ENCODE data around the gene IWS1. TPM values are rescaled to one million over a fixed set of nuclear protein-coding genes. Genes with fewer than 3 reads are reported as not detected.
A peak's percentile ranks its signal among the peaks of the same experiment; 100 is the strongest.

Gene IWS1
- total RNA-seq, 4 donors from 2014 or later: 22.7 to 47.1 (median 33.2) TPM

GRCh38 chr2:127567351-127567854 is 41.1 kb upstream of the IWS1 start:
- TF ChIP-seq POLR2A (IDR thresholded peaks at IDR 0.05) (no peak), CTCF (IDR thresholded peaks at IDR 0.05) (no peak)
- intact Hi-C loops (cut with DNase I; ENCODE audit: low total_unique reads): no loop called here
- H3K4me3 ChIP-seq (ENCODE audit: low read depth, poor library complexity, severe bottlenecking): no peak overlapping the region
- 83 to 93% methylated on average over 5 of the region's 5 CpGs for WGBS, 2 donors
- peak in 1 of 2 donors; percentile 66 for DNase-seq (ENCODE audit: low spot score in 2 of 2)

- WGBS, 2 donors: 85 to 94% methylated on average over 10 of the region's 10 CpGs
- no peak for TF ChIP-seq CTCF (IDR thresholded peaks at IDR 0.05)
- no peak for TF ChIP-seq POLR2A (IDR thresholded peaks at IDR 0.05)
- H3K4me3 ChIP-seq (ENCODE audit: low read depth, poor library complexity, severe bottlenecking): no peak overlapping the region
- DNase-seq (ENCODE audit: low spot score in 2 of 2): peak in 1 of 2 donors; percentile 78
- intact Hi-C loops (cut with DNase I; ENCODE audit: low total_unique reads): no loop called here
Observed at GRCh38 chr2:127566576-127566975, 40.3 kb upstream of the IWS1 start.

GRCh38 chr2:127566139-127566417 is 39.8 kb upstream of the IWS1 start:
- WGBS, 2 donors: 97 to 98% methylated on average over 4 to 5 of the region's 5 CpGs
- TF ChIP-seq CTCF (IDR thresholded peaks at IDR 0.05) (no peak), POLR2A (IDR thresholded peaks at IDR 0.05) (no peak)
- DNase-seq (ENCODE audit: low spot score in 2 of 2): peak in 1 of 2 donors; percentile 37
- H3K4me3 ChIP-seq (ENCODE audit: low read depth, poor library complexity, severe bottlenecking): no peak overlapping the region
- intact Hi-C loops (cut with DNase I; ENCODE audit: low total_unique reads): no loop called here

- H3K4me3 ChIP-seq (ENCODE audit: low read depth, poor library complexity, severe bottlenecking): no peak overlapping the region
- intact Hi-C loops (cut with DNase I; ENCODE audit: low total_unique reads): no loop called here
- DNase-seq (ENCODE audit: low spot score in 2 of 2): peak in 1 of 2 donors; percentile 57
- no peak for TF ChIP-seq POLR2A (IDR thresholded peaks at IDR 0.05)
- TF ChIP-seq CTCF (IDR thresholded peaks at IDR 0.05): no peak
- WGBS, 2 donors: 94% methylated on average over 12 of the region's 12 CpGs
Observed at GRCh38 chr2:127565261-127566138, 39.2 kb upstream of the IWS1 start.

- TF ChIP-seq POLR2A (IDR thresholded peaks at IDR 0.05) (no peak), CTCF (IDR thresholded peaks at IDR 0.05) (no peak)
- DNase-seq (ENCODE audit: low spot score in 2 of 2): peak in 1 of 2 donors; percentile 80
- intact Hi-C loops (cut with DNase I; ENCODE audit: low total_unique reads): no loop called here
- 90 to 91% methylated on average over 11 of the region's 11 CpGs for WGBS, 2 donors
- no peak overlapping the region for H3K4me3 ChIP-seq (ENCODE audit: low read depth, poor library complexity, severe bottlenecking)
Observed at GRCh38 chr2:127564429-127565260, 38.4 kb upstream of the IWS1 start.
